ENCODE data around the gene TRIO.

Gene TRIO

DNA sequence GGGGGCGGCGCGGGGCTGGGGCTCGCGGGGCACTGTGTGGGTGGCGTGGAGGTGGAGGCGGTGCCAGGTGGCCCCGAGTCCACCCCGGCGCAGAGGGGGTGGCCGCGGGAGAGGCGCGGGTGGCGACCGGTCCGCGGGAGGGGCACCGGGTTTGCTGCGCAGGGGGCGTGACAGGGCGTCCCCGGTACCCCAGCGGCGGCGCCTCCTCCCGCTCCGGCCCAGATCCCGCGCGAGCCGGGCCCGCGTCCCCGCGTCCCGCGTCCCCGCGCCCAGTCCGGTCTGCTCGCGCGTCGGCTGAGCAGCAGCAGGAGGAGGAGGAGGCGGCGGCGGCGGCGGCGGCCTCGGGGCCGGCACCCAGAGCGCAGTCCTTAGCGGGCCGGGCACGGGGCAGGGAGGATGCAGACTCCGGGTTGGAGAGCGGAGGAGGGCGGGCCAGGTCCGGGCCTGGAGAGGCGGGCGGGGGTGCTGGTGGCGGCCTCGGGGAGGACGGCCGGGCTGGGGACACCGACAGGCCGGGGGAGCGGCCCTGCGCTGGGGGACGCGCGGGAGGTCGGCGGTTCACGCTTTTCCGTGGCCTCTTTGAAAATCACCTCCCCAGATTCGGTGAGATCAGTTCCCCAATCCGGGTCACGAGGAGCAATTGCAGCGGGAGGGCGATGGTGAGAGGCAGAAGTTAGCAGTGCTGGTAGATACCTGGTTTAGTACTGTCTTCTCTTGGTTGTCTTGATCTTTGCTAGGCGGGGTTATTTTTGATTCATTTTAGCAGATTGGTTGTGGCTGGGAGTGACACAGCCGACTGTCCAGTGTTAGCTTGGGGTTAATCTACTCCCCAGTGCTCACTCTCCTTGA is 1.7 kb downstream of the TRIO start:
- H3K9me3 ChIP-seq (ENCODE audit: control insufficient read depth, insufficient read depth, low read depth, low read length), result no peaks in the 10 kb centered on the region
- ChIA-PET CTCF (interaction anchor here (0.6 to 1.3 kb wide), 9 partner anchors 9 to 166 kb away, joined by 3 to 5 read pairs (median 3); no protein-coding TSS in a partner anchor), POLR2A (interaction anchor here (0.6 to 2.6 kb wide), 14 partner anchors 10 to 157 kb away, joined by 3 to 28 read pairs (median 4); no protein-coding TSS in a partner anchor)
- no peaks in the 10 kb centered on the region for H3K36me3 ChIP-seq (ENCODE audit: control insufficient read depth in 2 of 2, insufficient read depth in 1 of 2, low read length in 2 of 2)
- H3K4me3 ChIP-seq (ENCODE audit: low read depth, low read length), result peak overlapping the region; percentile 69
- H3K4me1 ChIP-seq (ENCODE audit: control insufficient read depth, insufficient read depth, low read length), result peaks cover 51% of the 10 kb centered on the region
- peak overlapping the region; percentile 98 for H3K27ac ChIP-seq (ENCODE audit: extremely low read depth, low read depth, low read length)
- TF ChIP-seq, protein P1, sequence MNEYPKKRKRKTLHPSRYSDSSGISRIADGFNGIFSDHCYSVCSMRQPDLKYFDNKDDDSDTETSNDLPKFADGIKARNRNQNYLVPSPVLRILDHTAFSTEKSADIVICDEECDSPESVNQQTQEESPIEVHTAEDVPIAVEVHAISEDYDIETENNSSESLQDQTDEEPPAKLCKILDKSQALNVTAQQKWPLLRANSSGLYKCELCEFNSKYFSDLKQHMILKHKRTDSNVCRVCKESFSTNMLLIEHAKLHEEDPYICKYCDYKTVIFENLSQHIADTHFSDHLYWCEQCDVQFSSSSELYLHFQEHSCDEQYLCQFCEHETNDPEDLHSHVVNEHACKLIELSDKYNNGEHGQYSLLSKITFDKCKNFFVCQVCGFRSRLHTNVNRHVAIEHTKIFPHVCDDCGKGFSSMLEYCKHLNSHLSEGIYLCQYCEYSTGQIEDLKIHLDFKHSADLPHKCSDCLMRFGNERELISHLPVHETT (tag by site-specific recombination; IDR thresholded peaks at IDR 0.05), result 0 out of 2 replicates have a peak, but pooled peaks have one; percentile 44
- TF ChIP-seq HOXC10 (CRISPR knock-in tag; IDR thresholded peaks at IDR 0.05), result 0 out of 2 replicates have a peak, but pooled peaks have one; percentile 71
- TF ChIP-seq MYNN (tag by site-specific recombination; IDR thresholded peaks at IDR 0.05; ENCODE audit: borderline replicate concordance), result 0 out of 2 replicates have a peak, but pooled peaks have one; percentile 20
- TF ChIP-seq KLF9 (tag by site-specific recombination; IDR thresholded peaks at IDR 0.05; ENCODE audit: low read depth), result peak; percentile 25; the same call in 1 of the 2 replicates
- peak; percentile 10; the same call in 1 of the 2 replicates for TF ChIP-seq ZNF10 (tag by site-specific recombination; IDR thresholded peaks at IDR 0.05)
- TF ChIP-seq, protein P2, sequence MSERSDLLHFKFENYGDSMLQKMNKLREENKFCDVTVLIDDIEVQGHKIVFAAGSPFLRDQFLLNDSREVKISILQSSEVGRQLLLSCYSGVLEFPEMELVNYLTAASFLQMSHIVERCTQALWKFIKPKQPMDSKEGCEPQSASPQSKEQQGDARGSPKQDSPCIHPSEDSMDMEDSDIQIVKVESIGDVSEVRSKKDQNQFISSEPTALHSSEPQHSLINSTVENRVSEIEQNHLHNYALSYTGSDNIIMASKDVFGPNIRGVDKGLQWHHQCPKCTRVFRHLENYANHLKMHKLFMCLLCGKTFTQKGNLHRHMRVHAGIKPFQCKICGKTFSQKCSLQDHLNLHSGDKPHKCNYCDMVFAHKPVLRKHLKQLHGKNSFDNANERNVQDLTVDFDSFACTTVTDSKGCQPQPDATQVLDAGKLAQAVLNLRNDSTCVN (tag by site-specific recombination; optimal IDR thresholded peaks at IDR 0.05), result peak; percentile 79
- TF ChIP-seq, protein P3, sequence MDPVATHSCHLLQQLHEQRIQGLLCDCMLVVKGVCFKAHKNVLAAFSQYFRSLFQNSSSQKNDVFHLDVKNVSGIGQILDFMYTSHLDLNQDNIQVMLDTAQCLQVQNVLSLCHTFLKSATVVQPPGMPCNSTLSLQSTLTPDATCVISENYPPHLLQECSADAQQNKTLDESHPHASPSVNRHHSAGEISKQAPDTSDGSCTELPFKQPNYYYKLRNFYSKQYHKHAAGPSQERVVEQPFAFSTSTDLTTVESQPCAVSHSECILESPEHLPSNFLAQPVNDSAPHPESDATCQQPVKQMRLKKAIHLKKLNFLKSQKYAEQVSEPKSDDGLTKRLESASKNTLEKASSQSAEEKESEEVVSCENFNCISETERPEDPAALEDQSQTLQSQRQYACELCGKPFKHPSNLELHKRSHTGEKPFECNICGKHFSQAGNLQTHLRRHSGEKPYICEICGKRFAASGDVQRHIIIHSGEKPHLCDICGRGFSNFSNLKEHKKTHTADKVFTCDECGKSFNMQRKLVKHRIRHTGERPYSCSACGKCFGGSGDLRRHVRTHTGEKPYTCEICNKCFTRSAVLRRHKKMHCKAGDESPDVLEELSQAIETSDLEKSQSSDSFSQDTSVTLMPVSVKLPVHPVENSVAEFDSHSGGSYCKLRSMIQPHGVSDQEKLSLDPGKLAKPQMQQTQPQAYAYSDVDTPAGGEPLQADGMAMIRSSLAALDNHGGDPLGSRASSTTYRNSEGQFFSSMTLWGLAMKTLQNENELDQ (tag by site-specific recombination; IDR thresholded peaks at IDR 0.05; ENCODE audit: low read depth), result no peak
- TF ChIP-seq RBAK (tag by site-specific recombination; IDR thresholded peaks at IDR 0.05), result no peak
- TF ChIP-seq ZNF677 (tag by site-specific recombination; IDR thresholded peaks at IDR 0.05), result 0 out of 2 replicates have a peak, but pooled peaks have one; percentile 15
- peak; percentile 46; the same call in 1 of the 2 replicates for TF ChIP-seq ZNF2 (tag by site-specific recombination; IDR thresholded peaks at IDR 0.05)
- no peak for TF ChIP-seq ZNF423 (tag by site-specific recombination; IDR thresholded peaks at IDR 0.05)
- TF ChIP-seq, protein P4, sequence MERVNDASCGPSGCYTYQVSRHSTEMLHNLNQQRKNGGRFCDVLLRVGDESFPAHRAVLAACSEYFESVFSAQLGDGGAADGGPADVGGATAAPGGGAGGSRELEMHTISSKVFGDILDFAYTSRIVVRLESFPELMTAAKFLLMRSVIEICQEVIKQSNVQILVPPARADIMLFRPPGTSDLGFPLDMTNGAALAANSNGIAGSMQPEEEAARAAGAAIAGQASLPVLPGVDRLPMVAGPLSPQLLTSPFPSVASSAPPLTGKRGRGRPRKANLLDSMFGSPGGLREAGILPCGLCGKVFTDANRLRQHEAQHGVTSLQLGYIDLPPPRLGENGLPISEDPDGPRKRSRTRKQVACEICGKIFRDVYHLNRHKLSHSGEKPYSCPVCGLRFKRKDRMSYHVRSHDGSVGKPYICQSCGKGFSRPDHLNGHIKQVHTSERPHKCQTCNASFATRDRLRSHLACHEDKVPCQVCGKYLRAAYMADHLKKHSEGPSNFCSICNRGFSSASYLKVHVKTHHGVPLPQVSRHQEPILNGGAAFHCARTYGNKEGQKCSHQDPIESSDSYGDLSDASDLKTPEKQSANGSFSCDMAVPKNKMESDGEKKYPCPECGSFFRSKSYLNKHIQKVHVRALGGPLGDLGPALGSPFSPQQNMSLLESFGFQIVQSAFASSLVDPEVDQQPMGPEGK (tag by site-specific recombination; IDR thresholded peaks at IDR 0.05), result peak; percentile 56
- peak; percentile 29; the same call in 1 of the 2 replicates for TF ChIP-seq ZNF223 (tag by site-specific recombination; IDR thresholded peaks at IDR 0.05)
- no peak for TF ChIP-seq ZNF133 (tag by site-specific recombination; IDR thresholded peaks at IDR 0.05)
- TF ChIP-seq ZNF629 (tag by site-specific recombination; IDR thresholded peaks at IDR 0.05), result peak; percentile 45; the same call in 1 of the 2 replicates
- TF ChIP-seq MZF1 (tag by site-specific recombination; IDR thresholded peaks at IDR 0.05; ENCODE audit: borderline replicate concordance), result peak; percentile 56; the same call in 1 of the 2 replicates
- no peak; the same call in 1 of the 2 replicates for TF ChIP-seq BCL11B (tag by site-specific recombination; IDR thresholded peaks at IDR 0.05; ENCODE audit: low read depth)
- TF ChIP-seq, protein P5, sequence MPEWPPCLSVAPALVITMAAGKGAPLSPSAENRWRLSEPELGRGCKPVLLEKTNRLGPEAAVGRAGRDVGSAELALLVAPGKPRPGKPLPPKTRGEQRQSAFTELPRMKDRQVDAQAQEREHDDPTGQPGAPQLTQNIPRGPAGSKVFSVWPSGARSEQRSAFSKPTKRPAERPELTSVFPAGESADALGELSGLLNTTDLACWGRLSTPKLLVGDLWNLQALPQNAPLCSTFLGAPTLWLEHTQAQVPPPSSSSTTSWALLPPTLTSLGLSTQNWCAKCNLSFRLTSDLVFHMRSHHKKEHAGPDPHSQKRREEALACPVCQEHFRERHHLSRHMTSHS (tag by site-specific recombination; IDR thresholded peaks at IDR 0.05), result no peak
- no peak for TF ChIP-seq ZNF416 (tag by site-specific recombination; IDR thresholded peaks at IDR 0.05)
- TF ChIP-seq, protein P6, sequence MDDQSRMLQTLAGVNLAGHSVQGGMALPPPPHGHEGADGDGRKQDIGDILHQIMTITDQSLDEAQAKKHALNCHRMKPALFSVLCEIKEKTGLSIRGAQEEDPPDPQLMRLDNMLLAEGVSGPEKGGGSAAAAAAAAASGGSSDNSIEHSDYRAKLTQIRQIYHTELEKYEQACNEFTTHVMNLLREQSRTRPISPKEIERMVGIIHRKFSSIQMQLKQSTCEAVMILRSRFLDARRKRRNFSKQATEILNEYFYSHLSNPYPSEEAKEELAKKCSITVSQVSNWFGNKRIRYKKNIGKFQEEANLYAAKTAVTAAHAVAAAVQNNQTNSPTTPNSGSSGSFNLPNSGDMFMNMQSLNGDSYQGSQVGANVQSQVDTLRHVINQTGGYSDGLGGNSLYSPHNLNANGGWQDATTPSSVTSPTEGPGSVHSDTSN (CRISPR knock-in tag; IDR thresholded peaks at IDR 0.05), result peak; percentile 53; the same call in 1 of the 2 replicates
- TF ChIP-seq ZNF324 (tag by site-specific recombination; IDR thresholded peaks at IDR 0.05), result no peak
- no peak for TF ChIP-seq YY2 (tag by site-specific recombination; IDR thresholded peaks at IDR 0.05)
- peak; percentile 96 for TF ChIP-seq ZBTB17 (tag by site-specific recombination; IDR thresholded peaks at IDR 0.05)
- TF ChIP-seq, protein P7, sequence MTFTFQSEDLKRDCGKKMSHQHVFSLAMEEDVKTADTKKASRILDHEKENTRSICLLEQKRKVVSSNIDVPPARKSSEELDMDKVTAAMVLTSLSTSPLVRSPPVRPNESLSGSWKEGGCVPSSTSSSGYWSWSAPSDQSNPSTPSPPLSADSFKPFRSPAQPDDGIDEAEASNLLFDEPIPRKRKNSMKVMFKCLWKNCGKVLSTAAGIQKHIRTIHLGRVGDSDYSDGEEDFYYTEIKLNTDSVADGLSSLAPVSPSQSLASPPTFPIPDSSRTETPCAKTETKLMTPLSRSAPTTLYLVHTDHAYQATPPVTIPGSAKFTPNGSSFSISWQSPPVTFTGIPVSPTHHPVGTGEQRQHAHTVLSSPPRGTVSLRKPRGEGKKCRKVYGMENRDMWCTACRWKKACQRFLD (tag by site-specific recombination; IDR thresholded peaks at IDR 0.05), result no peak
- peak; percentile 72 for TF ChIP-seq SP2 (tag by site-specific recombination; IDR thresholded peaks at IDR 0.05)
- no peak for TF ChIP-seq KLF7 (tag by site-specific recombination; IDR thresholded peaks at IDR 0.05; ENCODE audit: borderline replicate concordance)
